ENCODE measurements around the gene ABCB6.

Gene ABCB6

GRCh38 chr2:219214786-219215185 is 4.0 kb downstream of the ABCB6 start:
- ChIA-PET CTCF (no interaction called here), POLR2A (interaction anchor here (0.7 to 1.1 kb wide), 3 partner anchors 8 to 152 kb away, joined by 3 to 4 read pairs (median 3); partner anchors contain the start of gene ZFAND2B)
- TF ChIP-seq HDGF (IDR thresholded peaks at IDR 0.05; ENCODE audit: borderline replicate concordance) (no peak), PKNOX1 (IDR thresholded peaks at IDR 0.05) (no peak), LEF1 (IDR thresholded peaks at IDR 0.05; ENCODE audit: borderline replicate concordance) (no peak), ARNT (IDR thresholded peaks at IDR 0.05) (no peak), L3MBTL2 (conservative IDR thresholded peaks at IDR 0.05) (no peak), BHLHE40 (IDR thresholded peaks at IDR 0.05; ENCODE audit: borderline replicate concordance) (no peak), SP1 (IDR thresholded peaks at IDR 0.05) (no peak), TARDBP (IDR thresholded peaks at IDR 0.05) (no peak)
- DNase-seq (ENCODE audit: extremely low spot score) = no peak

DNA sequence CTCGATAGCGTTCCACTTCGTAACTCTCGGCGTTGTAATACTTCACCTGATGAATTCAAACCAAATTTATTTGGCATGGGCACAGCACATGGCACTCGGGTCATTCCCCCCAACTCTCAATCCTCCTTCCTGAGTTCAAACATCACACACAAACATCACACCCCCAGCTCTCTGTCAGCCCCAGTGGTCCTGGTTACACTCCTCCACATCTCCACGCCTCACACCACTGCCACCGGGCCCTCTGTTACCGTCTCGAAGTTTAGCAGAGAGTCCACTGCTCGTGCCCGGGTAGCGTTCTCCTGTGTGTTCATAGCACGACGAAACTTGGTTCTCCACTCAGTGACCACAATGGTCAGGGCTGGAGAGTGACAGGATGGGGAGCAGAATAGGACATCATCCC is 4.6 kb downstream of the ABCB6 start:
- POLR2A ChIA-PET = interaction anchor here (0.7 to 0.9 kb wide), 2 partner anchors 16 to 153 kb away, joined by 3 read pairs; no protein-coding TSS in a partner anchor
- DNase-seq (ENCODE audit: extremely low spot score) = no peak
- no peak for TF ChIP-seq NFRKB (IDR thresholded peaks at IDR 0.05)
- no peak for TF ChIP-seq BHLHE40 (IDR thresholded peaks at IDR 0.05; ENCODE audit: borderline replicate concordance)
- TF ChIP-seq SP1 (IDR thresholded peaks at IDR 0.05) = no peak
- no peak for TF ChIP-seq ZNF384 (IDR thresholded peaks at IDR 0.05)
- no peak for TF ChIP-seq FOXM1 (IDR thresholded peaks at IDR 0.05; ENCODE audit: borderline replicate concordance)
- TF ChIP-seq SUZ12 (IDR thresholded peaks at IDR 0.05) = no peak
- TF ChIP-seq CTBP1 (IDR thresholded peaks at IDR 0.05; ENCODE audit: borderline replicate concordance) = no peak
- no peak for TF ChIP-seq ELF4 (IDR thresholded peaks at IDR 0.05)
- CTCF ChIA-PET = no interaction called here

DNA sequence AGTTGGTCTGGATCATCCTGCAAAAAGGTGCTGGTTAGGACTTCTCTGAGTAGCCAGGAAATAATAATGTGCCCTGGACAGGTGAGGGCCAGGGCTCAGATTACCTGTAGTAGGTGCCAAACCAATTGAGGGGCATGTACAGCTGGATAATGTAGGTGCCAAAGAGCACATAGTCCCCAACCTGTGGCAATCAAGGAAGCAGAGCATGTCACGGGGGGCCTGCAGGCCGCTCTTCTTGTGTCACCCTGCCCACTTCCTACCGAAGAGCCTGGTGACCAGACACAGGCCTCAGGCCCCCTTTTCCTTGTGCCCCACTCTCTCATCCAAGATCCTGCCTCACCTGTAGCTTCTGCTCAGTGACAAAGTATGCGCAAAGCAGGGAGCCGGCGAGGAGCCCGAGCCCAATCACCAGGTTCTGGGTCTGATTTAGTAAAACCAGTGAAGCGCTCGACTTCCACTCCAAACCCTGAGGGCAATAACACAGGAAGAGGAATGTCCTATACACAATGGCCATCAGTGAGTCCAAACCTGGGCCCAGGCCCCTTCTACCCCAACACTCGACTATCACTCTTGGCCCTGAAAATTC is 5.2 kb downstream of the ABCB6 start:
- no peak for TF ChIP-seq LEF1 (IDR thresholded peaks at IDR 0.05; ENCODE audit: borderline replicate concordance)
- TF ChIP-seq BHLHE40 (IDR thresholded peaks at IDR 0.05; ENCODE audit: borderline replicate concordance) = no peak
- no peak for TF ChIP-seq PKNOX1 (IDR thresholded peaks at IDR 0.05)
- TF ChIP-seq SP1 (IDR thresholded peaks at IDR 0.05) = no peak
- TF ChIP-seq NFRKB (IDR thresholded peaks at IDR 0.05) = no peak
- TF ChIP-seq FOXM1 (IDR thresholded peaks at IDR 0.05; ENCODE audit: borderline replicate concordance) = no peak
- no peak for TF ChIP-seq ZNF384 (IDR thresholded peaks at IDR 0.05)
- no peak for TF ChIP-seq ELF4 (IDR thresholded peaks at IDR 0.05)
- TF ChIP-seq L3MBTL2 (conservative IDR thresholded peaks at IDR 0.05) = no peak
- no peak for TF ChIP-seq FOXK2 (IDR thresholded peaks at IDR 0.05)
- TF ChIP-seq FOXA1 (IDR thresholded peaks at IDR 0.05) = no peak
- no peak for TF ChIP-seq SUZ12 (IDR thresholded peaks at IDR 0.05)
- TF ChIP-seq HDGF (IDR thresholded peaks at IDR 0.05; ENCODE audit: borderline replicate concordance) = no peak
- no peak for TF ChIP-seq ARNT (IDR thresholded peaks at IDR 0.05)
- TF ChIP-seq TARDBP (IDR thresholded peaks at IDR 0.05) = no peak
- no peak for DNase-seq (ENCODE audit: extremely low spot score)
- CTCF ChIA-PET = no interaction called here
- POLR2A ChIA-PET = no interaction called here

DNA sequence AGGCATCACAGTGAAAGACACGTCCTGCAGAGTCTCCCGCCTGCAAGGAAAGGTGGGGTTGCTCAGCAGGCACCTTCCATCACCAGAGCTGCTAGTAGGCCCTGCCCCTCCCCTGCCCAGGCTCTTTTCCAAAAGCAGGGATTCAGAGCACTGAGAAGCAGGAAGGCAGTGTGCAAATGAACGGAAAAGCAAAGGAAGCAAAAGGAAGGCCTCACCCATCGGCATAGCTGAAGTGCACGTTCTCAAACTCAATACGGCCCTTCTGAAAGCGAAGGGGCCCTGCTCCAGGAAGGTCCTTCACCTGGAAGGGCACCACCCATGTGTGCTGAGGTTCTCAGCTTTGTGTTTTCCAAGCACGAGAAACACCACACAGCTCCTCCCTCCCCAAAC is 5.7 kb downstream of the ABCB6 start:
- ChIA-PET POLR2A (no interaction called here), CTCF (no interaction called here)
- TF ChIP-seq TARDBP (IDR thresholded peaks at IDR 0.05) = no peak
- no peak for TF ChIP-seq BHLHE40 (IDR thresholded peaks at IDR 0.05; ENCODE audit: borderline replicate concordance)
- no peak for TF ChIP-seq SP1 (IDR thresholded peaks at IDR 0.05)
- no peak for TF ChIP-seq ARNT (IDR thresholded peaks at IDR 0.05)
- DNase-seq (ENCODE audit: extremely low spot score) = no peak

DNA sequence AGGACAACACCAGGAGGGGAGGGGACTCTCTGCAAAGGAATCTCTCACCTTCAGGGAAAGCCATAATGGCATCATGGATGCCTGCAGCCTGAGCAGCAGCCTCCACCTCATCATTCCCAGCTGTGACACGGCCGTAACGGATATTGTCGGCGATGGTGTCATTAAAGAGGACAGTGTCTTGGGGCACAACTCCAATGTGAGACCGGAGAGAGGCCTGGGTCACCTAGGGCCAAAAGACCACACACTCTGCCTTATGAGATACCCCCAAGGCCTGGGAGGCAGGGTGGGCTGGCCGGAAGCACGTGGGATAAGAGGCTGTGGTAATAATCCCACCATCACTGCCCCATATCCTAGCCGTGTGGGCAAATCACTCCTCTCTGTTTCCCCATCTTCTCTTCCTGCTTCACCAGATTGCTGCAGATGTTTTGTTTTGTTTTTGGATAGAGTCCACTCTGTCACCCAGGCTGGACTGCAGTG is 7.8 kb downstream of the ABCB6 start:
- no peak for TF ChIP-seq L3MBTL2 (conservative IDR thresholded peaks at IDR 0.05)
- no peak for TF ChIP-seq SUZ12 (IDR thresholded peaks at IDR 0.05)
- DNase-seq (ENCODE audit: extremely low spot score) = no peak
- ChIA-PET POLR2A (interaction anchor here (1.2 kb wide), 1 partner anchor 34 kb away, joined by 4 read pairs; the partner anchor contains the start of gene CNPPD1), CTCF (interaction anchor here (0.5 to 1.1 kb wide), 2 partner anchors 40 to 51 kb away, joined by 3 to 5 read pairs; no protein-coding TSS in a partner anchor)

DNA sequence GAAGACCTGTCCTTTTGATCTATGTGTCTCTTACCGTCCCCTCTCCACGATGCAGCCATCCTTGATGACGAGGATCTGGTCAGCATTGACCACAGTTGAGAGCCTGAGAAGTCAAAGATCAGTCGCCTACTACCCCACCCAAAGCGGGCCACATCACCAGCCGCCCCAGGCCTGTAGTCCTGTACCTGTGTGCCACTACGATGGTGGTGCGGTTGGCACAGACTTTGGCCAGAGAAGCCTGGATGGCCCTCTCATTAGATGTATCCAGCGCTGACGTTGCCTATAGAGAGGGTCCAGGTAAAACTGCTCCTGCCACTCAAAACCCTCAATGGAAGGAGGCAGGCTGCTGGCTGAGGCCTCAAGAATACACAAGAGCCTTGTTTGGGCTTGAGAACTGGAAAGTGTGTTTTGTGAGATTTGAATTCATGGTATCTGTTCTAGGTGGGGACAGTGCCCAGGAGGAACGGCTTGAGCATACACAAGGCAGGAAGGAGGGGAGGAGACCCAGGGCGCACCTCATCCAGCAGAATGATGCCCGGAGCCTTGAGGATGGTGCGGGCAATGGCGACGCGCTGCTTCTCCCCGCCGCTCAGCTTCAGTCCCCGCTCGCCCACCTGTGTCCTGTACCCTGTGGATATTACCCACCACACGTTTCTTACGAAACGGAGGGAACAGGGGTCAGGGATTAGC is 8.4 kb downstream of the ABCB6 start:
- no peak for DNase-seq (ENCODE audit: extremely low spot score)
- ChIA-PET CTCF (no interaction called here), POLR2A (interaction anchor here (1.2 kb wide), 1 partner anchor 34 kb away, joined by 4 read pairs; the partner anchor contains the start of gene CNPPD1)
- TF ChIP-seq L3MBTL2 (conservative IDR thresholded peaks at IDR 0.05) (no peak), ZNF384 (IDR thresholded peaks at IDR 0.05) (no peak), ELF4 (IDR thresholded peaks at IDR 0.05) (no peak), FOXA1 (IDR thresholded peaks at IDR 0.05) (no peak), FOXK2 (IDR thresholded peaks at IDR 0.05) (no peak), SP1 (IDR thresholded peaks at IDR 0.05) (no peak), ARNT (IDR thresholded peaks at IDR 0.05) (no peak), SUZ12 (IDR thresholded peaks at IDR 0.05) (no peak), BHLHE40 (IDR thresholded peaks at IDR 0.05; ENCODE audit: borderline replicate concordance) (no peak), PKNOX1 (IDR thresholded peaks at IDR 0.05) (no peak), CTBP1 (IDR thresholded peaks at IDR 0.05; ENCODE audit: borderline replicate concordance) (no peak), HDGF (IDR thresholded peaks at IDR 0.05; ENCODE audit: borderline replicate concordance) (no peak), NFRKB (IDR thresholded peaks at IDR 0.05) (no peak), LEF1 (IDR thresholded peaks at IDR 0.05; ENCODE audit: borderline replicate concordance) (no peak), FOXM1 (IDR thresholded peaks at IDR 0.05; ENCODE audit: borderline replicate concordance) (no peak), TARDBP (IDR thresholded peaks at IDR 0.05) (no peak)

Data from HEK293T (cell line).